ENCODE results near the gene FAXDC2. TPM values are rescaled to one million over a fixed set of nuclear protein-coding genes. Genes with fewer than 3 reads are reported as not detected.

The FAXDC2 gene
- total and polyA plus RNA-seq, 2 of the 8 experiments (the other 6 are each of a cell fraction or from before 2014, with no cell fraction given) = 3.7 to 5.9 TPM

DNA sequence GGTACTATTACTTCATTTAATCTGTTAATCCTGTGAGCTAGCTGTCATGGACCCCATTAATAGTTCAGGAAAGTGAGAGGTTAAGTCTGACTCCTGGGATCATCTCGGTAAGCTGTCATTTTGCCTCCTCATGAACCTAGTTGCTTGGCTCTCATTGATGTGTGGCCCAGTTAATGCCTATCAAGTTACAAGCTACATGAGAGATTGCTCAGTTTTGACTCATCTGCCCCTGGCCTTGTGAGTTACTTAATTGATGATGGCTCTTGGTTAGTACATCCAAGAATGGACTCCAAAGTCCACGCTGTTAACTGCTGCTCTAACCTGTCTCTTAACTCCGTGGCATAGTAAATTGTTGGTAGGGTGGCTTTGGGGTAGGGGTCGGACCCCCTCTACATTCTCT lies 71.3 kb downstream of the FAXDC2 start:
- Histone ChIP-seq H4K8ac (ENCODE audit: extremely low read depth, insufficient read depth, low read length) (no peak overlapping the region), H2AK5ac (ENCODE audit: low read depth, low read length) (no peak overlapping the region), H3K23me2 (ENCODE audit: low read depth, low read length) (no peaks in the 10 kb centered on the region), H2AFZ (ENCODE audit: low read length) (no peak overlapping the region), H3K79me1 (ENCODE audit: low read depth, low read length) (peaks cover 36% of the 10 kb centered on the region), H3K4me1 (replicated peaks in 1 of 4; ENCODE audit: control insufficient read depth in 3 of 4, insufficient read depth in 4 of 4, low read length in 3 of 4) (peaks cover 13 to 40% (median 32%) of the 10 kb centered on the region in 4 experiments), H3K27me3 (replicated peaks in 1 of 4; ENCODE audit: control insufficient read depth in 3 of 4, extremely low read depth in 1 of 4, insufficient read depth in 3 of 4, low read length in 3 of 4) (no peaks in the 10 kb centered on the region), H2BK120ac (replicated peaks; ENCODE audit: low read depth, low read length) (no peak overlapping the region), H3K18ac (ENCODE audit: extremely low read depth, low read length) (no peak overlapping the region), H4K20me1 (replicated peaks in 1 of 2; ENCODE audit: control insufficient read depth in 1 of 2, insufficient read depth in 2 of 2, low read length in 2 of 2) (peaks cover 62% of the 10 kb centered on the region in 2 experiments), H3K79me2 (ENCODE audit: control insufficient read depth in 1 of 2, insufficient read depth in 2 of 2, low read length in 2 of 2) (peaks cover 82 to 100% of the 10 kb centered on the region in 2 experiments), H2BK20ac (ENCODE audit: low read length) (no peak overlapping the region), H3K9me3 (ENCODE audit: insufficient read depth in 2 of 2, low read depth in 1 of 2, low read length in 1 of 2) (no peaks in the 10 kb centered on the region), H3K4ac (replicated peaks; ENCODE audit: insufficient read length, low read depth, low read length) (no peak overlapping the region), H2BK5ac (ENCODE audit: low read depth, low read length) (no peak overlapping the region), H3K36me3 (ENCODE audit: control insufficient read depth in 2 of 4, insufficient read depth in 4 of 4, low read length in 3 of 4) (peaks cover 0 to 7% (median 0%) of the 10 kb centered on the region in 4 experiments; a peak in 1 of 8 replicates), H2BK15ac (ENCODE audit: low read length) (no peak overlapping the region), H4K91ac (replicated peaks; ENCODE audit: insufficient read length, low read length) (no peak overlapping the region), H3K14ac (ENCODE audit: insufficient read length) (no peak overlapping the region), H3K27ac (ENCODE audit: low read depth, low read length) (no peak overlapping the region), H4K5ac (ENCODE audit: insufficient read length, low read depth, low read length) (no peak overlapping the region), H3K9ac (replicated peaks in 1 of 4; ENCODE audit: extremely low read depth in 1 of 4, low read depth in 3 of 4, low read length in 3 of 4) (no peak overlapping the region), H3K4me3 (ENCODE audit: extremely low read depth in 1 of 4, insufficient read depth in 2 of 4, low read depth in 3 of 4, low read length in 4 of 4) (no peak overlapping the region), H3K56ac (replicated peaks; ENCODE audit: insufficient read length, low read depth, low read length) (no peak overlapping the region), H2BK12ac (ENCODE audit: low read depth, low read length) (no peak overlapping the region), H3K23ac (ENCODE audit: insufficient read length) (no peak overlapping the region), H3K4me2 (ENCODE audit: insufficient read depth in 1 of 2, low read depth in 2 of 2, low read length in 2 of 2) (no peak overlapping the region)
- ChIA-PET POLR2A (ENCODE audit: partially characterized antibody) (interaction anchor here (1.0 to 20.6 kb wide), 6 partner anchors 11 to 79 kb away, joined by 3 to 307 read pairs (median 6); partner anchors contain the start of gene CNOT8), CTCF (ENCODE audit: partially characterized antibody) (interaction anchor here (1.2 to 1.9 kb wide), 5 partner anchors 10 to 131 kb away, joined by 3 to 12 read pairs (median 5); no protein-coding TSS in a partner anchor)
- DNase-seq (ENCODE audit: low read depth in 1 of 2, low spot score in 2 of 2) (no peak), FAIRE-seq (no peak)
- WGBS, 2 experiments (ENCODE audit: extremely low coverage in 1 of 2, insufficient coverage in 1 of 2, insufficient read length in 1 of 2, insufficient replicate concordance in 2 of 2, low coverage in 1 of 2, low lambda C conversion rate in 2 of 2, missing lambda C conversion rate in 1 of 2) = 95% methylated on average over 4 of the region's 4 CpGs; no CpG with 5 or more reads in 1 of the 2 experiments
- no peak for TF ChIP-seq EP300 (IDR thresholded peaks at IDR 0.05; ENCODE audit: borderline replicate concordance in 1 of 2, low read depth in 2 of 2, low read length in 2 of 2)
- no peak for TF ChIP-seq CHD2 (IDR thresholded peaks at IDR 0.05; ENCODE audit: low read length)
- TF ChIP-seq JUN (IDR thresholded peaks at IDR 0.05; ENCODE audit: low read depth, low read length) = no peak
- TF ChIP-seq BCL11A (IDR thresholded peaks at IDR 0.05; ENCODE audit: low read depth in 2 of 2, low read length in 2 of 2) = no peak
